Activated T-helper 17 cell treated with anti-CD3 and anti-CD28 coated beads, Interleukin-2, amount 50 U/mL, for 72 hours (primary cell): ENCODE data around the gene DEGS2. TPM values are rescaled to one million over a fixed set of nuclear protein-coding genes. Genes with fewer than 3 reads are reported as not detected.
"Not testable (repeated sequence)": the region's sequence is repeated elsewhere in the genome, so short reads cannot be mapped to it uniquely, and the experiment has no call there.

Experiments
- ATAC-seq: fragments of 150-1000 bp; cut with Tn5 transposase; replicated peaks from 2 replicates; pipeline ENCODE4 v1.10.0; 2021; ENCODE audit warnings: mild to moderate bottlenecking, moderate library complexity
- H3K27ac Mint-ChIP-seq: one replicate; pipeline ENCODE4 v1.8.0; 2022; ENCODE audit warnings: mixed read lengths
- H3K27me3 Mint-ChIP-seq: one replicate; pipeline ENCODE4 v1.8.0; 2022; ENCODE audit warnings: mixed read lengths
- H3K36me3 Mint-ChIP-seq: one replicate; pipeline ENCODE4 v1.8.0; 2022; ENCODE audit warnings: low read depth, mild to moderate bottlenecking, mixed read lengths
- H3K4me1 Mint-ChIP-seq: one replicate; pipeline ENCODE4 v1.8.0; 2022; ENCODE audit warnings: mixed read lengths
- H3K4me3 Mint-ChIP-seq: one replicate; pipeline ENCODE4 v1.8.0; 2022; ENCODE audit warnings: mild to moderate bottlenecking, mixed read lengths
- H3K9me3 Mint-ChIP-seq: one replicate; pipeline ENCODE4 v1.8.0; 2022; ENCODE audit warnings: mixed read lengths
- total RNA-seq, 2 donors: library from RNA; stranded (reverse); gene quantifications; one replicate each; pipeline ENCODE4 v1.2.3, GENCODE V29; 2022

Gene DEGS2
- total RNA-seq, 2 donors from 2014 or later: 0.30 to 8.3 TPM

DNA sequence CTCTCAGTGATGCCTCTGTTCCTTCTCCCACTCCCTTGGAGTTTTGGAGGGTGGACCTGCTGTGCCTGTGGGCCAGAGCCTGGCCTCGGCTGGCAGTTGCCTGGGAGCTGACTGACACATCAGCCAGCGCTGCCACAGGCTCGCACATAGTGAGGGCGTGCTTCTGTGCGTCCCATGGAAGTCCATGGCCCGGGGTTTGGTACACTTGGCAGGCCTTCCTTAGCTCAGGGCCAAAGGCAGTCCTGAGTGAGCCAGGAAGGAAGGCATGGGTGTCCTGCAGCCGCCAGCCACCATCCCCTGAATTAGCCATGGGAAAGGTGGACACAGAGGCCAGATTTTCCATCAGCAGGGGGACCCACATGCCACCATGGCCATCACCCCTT lies 1.1 kb upstream of the DEGS2 start:
- Mint-ChIP-seq H3K4me3 (peak overlapping the region; percentile 50), H3K27ac (no peak overlapping the region), H3K4me1 (no peaks in the 10 kb centered on the region), H3K36me3 (no peaks in the 10 kb centered on the region), H3K27me3 (peaks cover 6% of the 10 kb centered on the region), H3K9me3 (no peaks in the 10 kb centered on the region)
- ATAC-seq: no peak

DNA sequence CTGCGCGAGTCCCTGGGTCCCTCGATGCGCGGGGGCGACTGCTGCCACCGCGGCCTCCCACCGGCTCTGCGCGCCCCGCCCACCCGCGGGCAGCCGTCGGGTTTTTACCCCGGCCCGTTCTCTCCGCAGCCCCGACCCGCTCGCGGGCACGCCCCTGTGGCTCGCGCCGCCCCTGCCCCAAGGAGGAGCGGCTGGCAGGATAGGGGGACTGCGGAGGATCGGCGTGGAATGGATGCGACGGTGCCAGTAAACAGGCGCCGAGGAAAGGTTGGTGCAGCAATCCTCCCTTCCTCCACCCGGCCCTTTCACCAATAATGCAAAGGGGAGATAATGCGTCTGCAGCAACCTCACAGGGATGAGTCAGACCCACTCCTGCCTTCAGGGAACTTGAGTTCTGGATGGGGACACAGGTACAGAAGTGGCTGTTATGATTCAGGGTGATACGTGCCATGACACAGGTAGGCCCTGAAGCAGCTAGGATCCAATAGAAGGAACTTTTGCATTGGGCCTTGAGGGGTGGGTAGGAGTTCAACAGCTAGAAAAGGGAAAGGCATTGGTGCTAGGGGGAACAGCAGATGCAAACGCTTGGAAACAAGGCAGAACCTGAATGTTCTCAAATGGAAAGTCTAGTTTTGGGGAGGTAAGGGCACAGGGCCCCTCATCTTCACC lies 554 bp upstream of the DEGS2 start:
- Mint-ChIP-seq H3K4me3 (peak overlapping the region; percentile 50), H3K4me1 (no peaks in the 10 kb centered on the region), H3K9me3 (peaks cover 4% of the 10 kb centered on the region), H3K36me3 (peaks cover 3% of the 10 kb centered on the region), H3K27me3 (peaks cover 10% of the 10 kb centered on the region), H3K27ac (no peak overlapping the region)
- ATAC-seq: peak; percentile 74

DNA sequence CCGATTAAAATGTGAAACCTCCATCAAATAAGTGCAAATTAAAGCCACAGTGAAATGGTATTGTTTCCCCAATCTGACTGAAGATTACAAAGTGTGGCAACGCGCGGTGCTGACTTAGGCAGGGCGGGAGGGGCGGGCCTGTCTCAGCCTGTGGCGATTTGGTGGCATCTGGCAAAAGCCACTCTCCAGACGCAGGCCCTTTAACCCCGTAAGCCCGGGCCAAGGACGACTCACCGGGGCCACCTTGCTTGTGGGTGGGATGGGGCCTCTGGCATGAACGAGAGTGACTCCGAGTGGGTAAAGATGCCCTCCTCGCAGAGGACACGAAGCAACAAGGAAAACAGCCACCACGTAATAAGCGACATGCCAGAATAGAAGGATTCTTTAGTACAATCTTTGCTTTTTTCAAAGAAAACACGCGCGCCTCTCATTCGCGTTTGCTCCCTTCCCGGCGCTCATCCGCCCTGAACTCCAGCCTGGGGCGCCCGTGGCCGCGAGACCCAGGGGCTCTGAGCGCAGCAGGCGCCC lies 815 bp downstream of the DEGS2 start:
- peaks cover 11% of the 10 kb centered on the region for H3K27me3 Mint-ChIP-seq
- ATAC-seq: no peak
- no peak overlapping the region for H3K27ac Mint-ChIP-seq
- no peaks in the 10 kb centered on the region for H3K4me1 Mint-ChIP-seq
- H3K9me3 Mint-ChIP-seq: peaks cover 6% of the 10 kb centered on the region
- H3K36me3 Mint-ChIP-seq: peaks cover 6% of the 10 kb centered on the region
- H3K4me3 Mint-ChIP-seq: peak overlapping the region; percentile 39

DNA sequence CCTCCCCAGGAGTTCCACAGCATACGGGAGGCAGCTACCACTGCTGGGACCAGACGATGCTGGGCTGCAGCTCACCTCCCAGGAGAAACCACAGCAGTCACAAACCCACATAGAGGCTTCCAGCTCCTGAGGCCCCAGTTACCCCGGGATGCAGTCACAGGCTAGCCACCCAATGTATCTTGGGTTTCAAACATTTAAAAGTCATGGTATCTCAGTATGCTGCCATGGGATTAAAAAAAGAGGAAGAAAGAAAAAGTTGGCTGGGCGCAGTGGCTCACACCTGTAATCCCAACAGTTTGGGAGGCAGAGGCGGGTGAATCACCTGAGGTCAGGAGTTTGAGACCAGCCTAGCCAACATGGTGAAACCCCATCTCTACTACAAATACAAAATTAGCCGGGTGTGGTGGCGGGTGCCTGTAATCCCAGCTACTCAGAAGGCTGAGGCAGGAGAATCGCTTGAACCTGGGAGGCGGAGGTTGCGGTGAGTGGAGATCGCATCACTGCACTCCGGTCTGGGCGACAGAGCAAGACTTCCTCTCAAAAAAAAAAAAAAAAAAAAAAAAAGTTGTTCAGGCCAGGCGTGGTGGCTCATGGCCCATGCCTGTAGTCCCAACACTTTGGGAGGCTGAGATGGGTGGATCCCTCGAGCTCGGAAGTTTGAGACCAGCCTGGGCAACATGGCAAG lies 1.8 kb downstream of the DEGS2 start:
- H3K9me3 Mint-ChIP-seq, H3K36me3 Mint-ChIP-seq, H3K27ac Mint-ChIP-seq, ATAC-seq, H3K4me1 Mint-ChIP-seq: not testable (repeated sequence)
- Mint-ChIP-seq H3K27me3 (peaks cover 11% of the 10 kb centered on the region), H3K4me3 (peak overlapping the region; percentile 39)

DNA sequence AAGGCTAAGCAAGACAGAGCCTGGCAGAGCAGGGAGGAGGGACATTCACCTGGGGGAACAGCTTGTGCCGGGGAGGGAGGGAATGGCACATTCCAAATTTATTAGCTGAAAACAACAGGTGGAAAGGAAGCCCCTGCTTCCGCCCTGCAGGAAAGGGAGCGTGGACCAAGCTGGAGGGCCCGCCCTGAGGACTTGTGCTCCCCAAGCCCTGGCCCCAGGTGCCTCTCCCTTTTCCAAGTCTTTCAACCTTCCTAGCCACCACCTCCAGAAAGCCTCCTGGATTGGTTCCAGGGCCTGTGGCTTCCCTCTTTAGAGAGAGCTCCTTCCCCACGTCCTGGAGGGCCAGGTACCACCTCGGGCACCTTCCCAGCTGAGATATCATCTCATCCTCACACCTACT lies 2.7 kb downstream of the DEGS2 start:
- Mint-ChIP-seq H3K36me3 (peaks cover 6% of the 10 kb centered on the region), H3K27me3 (peaks cover 11% of the 10 kb centered on the region)
- no peak for ATAC-seq

DNA sequence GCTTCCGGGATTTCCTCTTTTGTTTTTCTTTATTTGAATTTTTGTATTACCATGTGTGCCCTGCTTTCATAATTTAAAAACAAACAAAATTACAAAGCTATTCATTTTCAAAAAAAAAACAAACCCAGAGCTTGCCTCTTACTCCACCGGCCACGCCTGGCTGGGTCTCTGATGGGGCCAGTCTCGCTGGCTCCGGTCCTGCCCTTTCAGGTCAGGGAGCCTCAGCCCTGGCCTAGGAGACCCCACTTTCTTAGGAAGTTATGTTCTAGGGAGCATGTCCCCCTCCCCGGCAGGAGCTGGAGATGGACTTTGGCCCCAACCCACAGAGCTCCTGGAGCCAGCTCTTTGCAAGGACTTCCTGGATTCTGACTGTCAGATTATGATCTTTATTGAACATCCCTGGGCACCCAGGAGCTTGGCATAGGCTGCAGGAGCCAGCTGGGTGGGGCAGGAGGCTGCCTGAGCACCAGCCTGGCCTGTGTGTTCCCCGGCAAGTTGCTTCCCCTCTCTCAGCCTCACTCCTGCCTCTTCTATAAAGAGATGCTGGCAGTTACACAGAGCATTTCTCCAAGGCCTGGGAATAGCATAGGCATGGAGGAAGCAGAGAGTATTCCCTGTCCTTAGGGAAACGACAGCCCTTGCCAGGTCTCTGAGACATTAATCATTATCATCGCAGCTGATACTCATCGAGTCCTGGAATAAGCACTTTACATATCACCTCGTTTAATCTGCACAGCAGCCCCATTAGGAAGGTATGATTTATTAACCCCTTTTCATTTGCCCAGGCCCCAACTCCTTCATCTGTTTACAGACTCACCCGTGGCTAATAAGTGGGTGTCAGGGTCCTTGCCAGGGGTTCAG lies 3.5 kb downstream of the DEGS2 start:
- Mint-ChIP-seq H3K4me3 (no peak overlapping the region), H3K36me3 (peaks cover 6% of the 10 kb centered on the region), H3K27ac (no peak overlapping the region), H3K27me3 (peaks cover 11% of the 10 kb centered on the region), H3K9me3 (peaks cover 6% of the 10 kb centered on the region), H3K4me1 (no peaks in the 10 kb centered on the region)
- ATAC-seq: no peak

More for the DNA sequence above, 2.7 kb downstream of the DEGS2 start:
- no peak overlapping the region for H3K27ac Mint-ChIP-seq
- H3K4me3 Mint-ChIP-seq: no peak overlapping the region
- peaks cover 6% of the 10 kb centered on the region for H3K9me3 Mint-ChIP-seq
- no peaks in the 10 kb centered on the region for H3K4me1 Mint-ChIP-seq

DNA sequence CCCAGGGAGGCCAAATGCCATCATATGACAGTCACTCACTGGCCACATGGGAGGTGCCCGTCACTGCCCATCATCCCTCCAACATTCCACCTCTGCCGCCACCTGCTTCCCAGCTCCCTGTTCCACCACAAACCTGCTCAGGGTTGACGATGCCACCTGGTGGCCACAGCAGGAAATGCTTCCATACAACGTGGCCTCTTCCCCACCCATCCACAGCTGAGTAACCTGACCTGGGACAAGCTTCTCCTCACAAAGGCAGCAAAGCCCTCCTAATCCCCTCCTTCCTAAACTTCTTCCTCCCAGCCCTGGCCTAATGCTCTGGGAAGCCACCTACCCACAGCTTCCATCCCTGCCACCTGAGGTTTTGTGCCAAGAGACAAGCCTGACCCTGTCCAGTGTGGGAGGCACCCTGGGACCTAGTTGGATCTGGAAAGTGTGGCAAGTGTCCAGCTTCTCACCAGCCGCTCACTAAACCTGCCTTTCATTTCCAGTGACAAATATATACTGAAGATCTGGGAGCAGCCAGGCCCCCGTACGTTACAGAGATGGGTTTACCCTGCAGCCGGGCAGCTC lies 4.3 kb downstream of the DEGS2 start:
- peaks cover 6% of the 10 kb centered on the region for H3K9me3 Mint-ChIP-seq
- no peak overlapping the region for H3K4me3 Mint-ChIP-seq
- peaks cover 10% of the 10 kb centered on the region for H3K27me3 Mint-ChIP-seq
- H3K36me3 Mint-ChIP-seq: peaks cover 6% of the 10 kb centered on the region
- peak overlapping the region; percentile 21 for H3K27ac Mint-ChIP-seq
- no peak for ATAC-seq
- no peaks in the 10 kb centered on the region for H3K4me1 Mint-ChIP-seq

DNA sequence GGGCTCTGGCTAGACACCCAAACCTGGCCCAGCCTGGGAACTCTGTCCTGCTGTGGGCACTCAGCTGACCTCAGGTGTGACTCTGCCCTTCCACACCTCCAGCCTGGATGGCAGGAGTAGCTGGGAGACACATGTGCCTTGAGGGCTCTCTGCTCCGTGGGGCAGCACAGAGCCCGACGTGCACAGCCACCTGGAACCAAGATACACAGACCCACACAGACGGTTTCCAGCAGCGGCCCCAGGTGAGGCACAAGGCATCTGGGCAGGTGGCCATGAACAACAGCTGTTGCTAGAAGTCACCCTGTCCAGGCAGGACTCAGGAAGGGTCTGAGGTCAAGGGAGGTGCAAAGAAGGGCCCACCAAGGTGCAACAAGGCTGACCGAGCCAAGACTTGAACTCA lies 5.9 kb downstream of the DEGS2 start:
- Mint-ChIP-seq H3K4me3 (no peak overlapping the region), H3K27ac (no peak overlapping the region), H3K27me3 (peaks cover 8% of the 10 kb centered on the region), H3K9me3 (peaks cover 6% of the 10 kb centered on the region), H3K4me1 (no peaks in the 10 kb centered on the region), H3K36me3 (peaks cover 6% of the 10 kb centered on the region)
- ATAC-seq: no peak

DNA sequence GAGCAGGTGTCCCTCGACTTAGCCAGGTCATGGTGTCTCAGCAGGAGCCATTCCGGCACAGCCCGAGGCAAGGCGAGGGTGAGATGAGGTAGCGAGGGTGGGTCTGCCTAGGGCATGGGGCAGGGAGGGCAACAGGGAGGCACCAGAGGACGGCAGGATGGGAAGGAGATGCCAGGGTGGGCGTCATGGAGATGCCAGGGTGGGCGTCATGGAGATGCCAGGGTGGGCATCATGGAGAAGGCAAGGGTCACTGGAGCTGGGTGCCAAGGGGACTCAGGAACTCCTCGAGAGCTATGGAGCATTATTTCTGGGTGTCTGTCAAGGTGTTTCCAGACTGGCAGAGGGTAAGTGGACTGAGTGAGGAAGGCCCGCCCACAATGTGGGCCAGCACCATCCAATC lies 7.4 kb downstream of the DEGS2 start:
- peaks cover 5% of the 10 kb centered on the region for H3K27me3 Mint-ChIP-seq
- no peak for ATAC-seq
- H3K4me1 Mint-ChIP-seq: no peaks in the 10 kb centered on the region
- H3K9me3 Mint-ChIP-seq: peaks cover 6% of the 10 kb centered on the region
- no peak overlapping the region for H3K27ac Mint-ChIP-seq
- H3K36me3 Mint-ChIP-seq: peaks cover 6% of the 10 kb centered on the region
- no peak overlapping the region for H3K4me3 Mint-ChIP-seq

DNA sequence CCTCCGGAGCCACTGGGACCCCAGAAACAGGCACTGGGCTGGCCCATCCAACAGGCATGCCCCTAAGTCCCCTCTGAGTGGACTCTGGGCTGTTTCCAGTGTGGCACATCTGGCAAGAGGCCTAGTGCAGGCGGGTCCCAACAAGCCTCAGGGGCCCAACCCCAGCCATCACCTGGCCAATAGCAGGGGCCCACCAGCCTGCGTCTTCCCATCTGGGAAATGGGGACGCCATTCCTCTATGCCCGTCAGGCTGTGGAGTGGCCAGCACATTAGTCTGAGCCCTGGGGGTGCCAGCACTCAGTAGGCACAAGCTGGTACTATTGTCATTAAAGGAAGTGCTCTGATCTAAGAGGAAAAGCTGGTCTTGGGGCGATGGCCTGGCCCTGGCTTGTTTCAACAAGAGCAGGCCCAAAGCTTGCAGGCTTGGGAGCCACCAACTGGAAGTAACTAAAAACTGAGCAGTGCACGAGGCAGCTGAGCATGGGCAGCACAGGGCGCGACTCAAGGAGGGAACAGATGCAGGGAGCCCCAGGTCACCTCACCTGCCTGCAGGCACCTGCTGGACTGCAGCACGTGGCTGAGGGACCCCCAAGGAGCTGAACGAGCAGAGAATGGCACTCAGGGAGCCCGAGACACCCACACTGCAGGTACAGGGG lies 8.4 kb downstream of the DEGS2 start:
- Mint-ChIP-seq H3K9me3 (peaks cover 6% of the 10 kb centered on the region), H3K27ac (no peak overlapping the region), H3K27me3 (peaks cover 5% of the 10 kb centered on the region), H3K4me3 (no peak overlapping the region), H3K36me3 (peaks cover 6% of the 10 kb centered on the region), H3K4me1 (no peaks in the 10 kb centered on the region)
- no peak for ATAC-seq

DNA sequence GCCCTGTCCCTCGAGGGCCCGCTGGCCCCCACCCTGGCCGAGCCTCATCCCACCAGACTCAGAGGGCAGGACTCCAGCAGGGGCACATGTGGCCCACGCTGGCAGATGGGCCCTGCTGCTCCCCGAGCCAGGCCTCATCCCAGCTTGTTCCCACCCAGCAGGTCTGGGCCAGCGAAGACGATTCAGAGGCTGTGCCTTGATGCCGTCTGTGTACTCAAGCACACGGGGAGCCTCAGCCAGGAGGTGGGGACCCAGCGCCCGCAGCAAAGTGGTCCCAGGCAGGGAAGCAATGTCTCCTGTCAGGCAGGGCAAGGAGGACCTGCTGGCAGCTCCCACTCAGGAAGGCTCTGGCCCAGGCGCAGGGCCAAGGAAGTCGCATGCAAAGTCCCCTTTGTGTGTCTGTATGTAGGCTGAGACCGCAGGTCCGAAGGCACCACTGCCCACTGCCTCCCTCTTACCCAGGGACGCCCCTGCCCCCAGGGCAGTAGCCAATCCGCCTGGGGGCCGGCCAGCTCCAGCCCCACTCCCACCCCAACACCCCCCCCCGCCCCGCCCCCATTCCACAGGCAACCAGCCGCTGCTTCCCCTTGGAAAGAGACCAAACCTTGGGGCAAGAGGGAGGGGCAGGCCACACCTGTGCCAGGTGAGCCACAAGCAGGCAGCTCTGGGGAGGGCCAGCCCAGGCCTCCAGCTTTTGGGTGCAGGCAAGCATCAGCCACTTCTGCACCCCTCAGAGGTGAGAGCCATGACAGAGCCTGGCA lies 9.4 kb downstream of the DEGS2 start:
- Mint-ChIP-seq H3K27ac (no peak overlapping the region), H3K27me3 (peaks cover 2% of the 10 kb centered on the region), H3K9me3 (peaks cover 3% of the 10 kb centered on the region), H3K4me3 (no peak overlapping the region), H3K4me1 (no peaks in the 10 kb centered on the region), H3K36me3 (peaks cover 3% of the 10 kb centered on the region)
- no peak for ATAC-seq

DNA sequence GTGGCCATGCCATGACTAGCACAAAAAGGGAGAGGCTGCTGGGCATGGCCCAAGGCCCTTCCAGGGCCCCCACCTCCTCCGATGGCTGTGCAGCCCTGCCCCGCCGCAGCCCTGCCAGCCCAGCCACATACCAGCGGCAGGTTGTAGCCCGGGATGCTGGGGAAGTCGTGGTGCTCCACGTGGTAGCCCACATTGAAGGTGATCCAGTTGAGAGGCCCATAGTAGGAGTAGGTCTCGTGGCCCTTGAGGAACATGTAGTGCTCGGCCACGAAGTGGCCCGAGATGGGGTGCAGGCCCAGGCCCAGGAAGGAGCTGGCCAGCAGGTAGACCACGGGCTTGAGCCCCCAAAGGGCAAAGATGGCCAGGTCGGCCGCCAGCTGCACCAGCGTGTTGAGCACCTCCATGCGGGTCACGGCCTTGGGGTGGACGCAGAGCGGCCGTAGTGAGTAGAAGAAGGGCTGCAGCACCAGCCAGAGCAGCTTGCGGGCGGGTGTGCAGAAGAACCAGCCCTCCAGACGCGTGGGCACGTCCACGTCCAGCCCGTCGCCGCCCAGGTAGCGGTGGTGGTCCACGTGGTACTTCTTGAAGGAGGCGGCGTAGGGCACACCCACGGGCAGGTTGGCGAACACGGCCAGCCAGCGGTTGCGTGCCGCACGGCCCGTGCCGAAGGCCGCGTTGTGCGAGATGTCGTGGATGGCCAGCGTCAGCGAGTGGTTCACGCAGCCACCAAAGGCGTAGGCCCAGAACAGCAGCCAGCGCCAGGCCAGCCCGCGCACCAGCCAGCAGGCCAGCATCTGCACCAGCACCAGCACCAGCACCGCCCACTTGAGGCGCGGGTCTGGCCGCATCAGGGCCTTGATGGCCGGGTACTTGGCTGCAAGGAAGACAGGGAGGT lies 10.4 kb downstream of the DEGS2 start:
- Mint-ChIP-seq H3K27me3 (no peaks in the 10 kb centered on the region), H3K4me1 (no peaks in the 10 kb centered on the region), H3K4me3 (peak overlapping the region; percentile 37), H3K9me3 (no peaks in the 10 kb centered on the region), H3K36me3 (peaks cover under 1% of the 10 kb centered on the region), H3K27ac (peak overlapping the region; percentile 70)
- no peak for ATAC-seq
